ENCODE measurements around the gene SLC13A3. TPM values are rescaled to one million over a fixed set of nuclear protein-coding genes. Genes with fewer than 3 reads are reported as not detected.

SLC13A3 gene
- total RNA-seq, 1 donor from 2014 or later: 0.30 TPM

GRCh38 chr20:46640536-46641311 is 10.5 kb downstream of the SLC13A3 start:
- intact Hi-C loops (cut with DNase I): no loop called here
- no peak for DNase-seq (ENCODE audit: missing footprints)
- no peak for ATAC-seq

DNA sequence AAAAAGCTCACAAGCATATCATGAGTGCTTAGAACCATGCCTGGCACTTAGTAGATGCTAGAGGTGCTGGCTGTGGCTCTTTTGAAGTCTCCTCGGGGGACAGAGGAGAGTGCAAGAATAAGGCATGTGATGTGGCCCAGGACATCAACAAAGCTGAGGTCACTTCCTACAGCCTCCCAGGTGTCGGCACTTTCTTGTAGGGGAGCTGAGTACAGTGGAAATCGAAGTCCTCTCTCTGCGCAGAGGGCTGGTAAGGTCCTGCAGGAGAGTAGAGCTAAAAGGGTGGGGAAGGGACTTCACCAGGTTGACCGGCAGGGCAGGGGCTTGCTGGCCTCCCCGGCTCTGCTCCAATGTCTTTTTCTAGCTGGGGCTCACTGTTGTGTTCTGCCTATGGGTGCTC is 11.2 kb downstream of the SLC13A3 start:
- no peak for ATAC-seq
- no peak for DNase-seq (ENCODE audit: missing footprints)
- intact Hi-C loops (cut with DNase I): no loop called here

- ATAC-seq: no peak
- DNase-seq (ENCODE audit: missing footprints): no peak
Observed at GRCh38 chr20:46639587-46639986, 11.7 kb downstream of the SLC13A3 start.

GRCh38 chr20:46638898-46639274 is 12.4 kb downstream of the SLC13A3 start:
- intact Hi-C loops (cut with DNase I): no loop called here

More at GRCh38 chr20:46639587-46639986, 11.7 kb downstream of the SLC13A3 start:
- intact Hi-C loops (cut with DNase I): no loop called here

DNA sequence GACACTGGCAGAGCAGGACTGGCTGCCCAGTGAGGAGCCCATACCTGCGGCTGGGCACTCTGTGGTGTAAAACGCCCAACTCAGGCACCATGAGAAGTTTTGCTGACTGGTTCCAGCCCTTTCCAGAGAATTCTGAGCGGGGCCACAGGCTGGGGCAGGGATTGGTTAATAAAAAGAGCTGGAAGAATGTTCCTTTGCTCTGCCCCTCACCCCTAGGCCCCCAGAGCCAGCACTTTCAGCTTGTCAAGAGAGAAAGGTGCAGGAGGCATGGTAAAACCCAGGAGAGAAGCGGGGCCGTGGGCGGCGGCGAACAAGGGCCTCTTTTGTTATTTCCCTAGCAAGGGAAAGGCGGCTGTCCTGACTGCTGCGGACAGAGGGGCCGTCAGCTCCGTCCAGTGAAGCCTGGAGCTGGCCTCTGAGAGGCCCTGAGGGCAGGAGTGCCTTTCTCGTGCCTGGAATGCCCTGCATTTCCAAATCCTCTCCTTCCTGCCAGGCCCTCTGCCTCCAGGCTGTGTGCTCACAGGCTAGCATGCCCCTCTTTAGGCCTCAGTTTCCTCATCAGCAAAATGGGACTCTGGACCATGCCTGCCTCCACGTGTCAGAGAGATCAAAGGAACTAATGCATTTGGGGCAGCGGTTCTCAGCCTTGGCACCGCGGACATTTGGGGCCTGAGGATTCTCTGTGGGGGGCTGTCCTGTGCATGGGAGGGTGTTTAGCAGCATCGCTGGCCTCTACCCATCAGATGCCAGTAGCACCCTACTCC is 12.9 kb downstream of the SLC13A3 start:
- intact Hi-C loops (cut with DNase I): no loop called here
- ATAC-seq (no peak), DNase-seq (ENCODE audit: missing footprints) (no peak)

More at GRCh38 chr20:46638898-46639274, 12.4 kb downstream of the SLC13A3 start:
- DNase-seq (ENCODE audit: missing footprints) (no peak), ATAC-seq (no peak)

DNA sequence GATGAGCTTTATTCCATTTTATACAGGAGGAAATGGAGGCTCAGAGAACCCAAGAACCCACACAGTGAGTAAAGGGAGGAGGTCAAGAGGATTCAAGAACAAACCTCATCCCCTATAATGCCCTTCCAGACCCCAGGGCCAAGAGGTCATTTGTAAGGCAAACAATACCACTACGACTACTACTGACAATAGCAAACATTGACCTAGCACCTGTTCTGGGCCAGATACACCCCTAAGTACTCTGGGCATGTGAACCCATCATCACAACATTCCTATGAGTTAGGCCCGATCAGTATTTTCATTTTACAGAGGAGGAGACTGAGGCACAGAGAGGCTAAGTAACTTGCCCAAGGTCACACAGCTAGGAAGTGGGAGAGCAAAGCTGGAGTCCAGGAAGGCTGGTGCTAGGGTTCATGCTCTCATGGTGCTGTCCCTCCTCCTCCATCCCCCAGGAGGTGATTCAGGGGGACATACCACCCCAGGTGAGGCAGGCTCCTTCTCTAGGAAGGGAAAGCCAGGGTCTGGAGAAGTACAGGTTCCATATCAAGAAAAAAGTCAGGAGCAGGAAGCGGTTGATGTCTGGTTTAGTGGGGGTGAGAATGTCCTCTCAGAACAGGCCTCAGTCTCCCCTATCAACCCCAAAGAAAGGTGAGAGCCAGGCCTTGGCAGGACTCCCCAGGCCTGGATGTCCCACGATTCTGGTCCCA is 13.7 kb downstream of the SLC13A3 start:
- intact Hi-C loops (cut with DNase I): no loop called here
- DNase-seq (ENCODE audit: missing footprints): no peak
- ATAC-seq: no peak

DNA sequence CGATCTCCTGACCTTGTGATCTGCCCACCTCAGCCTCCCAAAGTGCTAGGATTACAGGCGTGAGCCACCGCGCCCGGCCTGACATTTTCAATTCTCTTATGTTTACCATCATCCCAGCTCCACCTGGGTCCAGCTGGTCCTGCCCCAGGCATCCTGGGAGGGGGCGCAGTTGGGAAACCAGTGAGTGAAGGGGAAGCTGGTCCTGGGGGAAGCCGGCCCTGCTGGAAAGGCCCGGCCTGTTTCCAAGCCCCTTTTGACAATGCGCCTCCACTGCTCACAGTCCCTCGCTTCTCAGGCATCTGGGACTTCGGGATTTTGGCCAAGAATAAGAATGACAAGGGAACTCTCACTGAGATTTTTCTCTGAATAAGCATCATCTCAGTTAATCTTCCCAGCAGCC is 14.2 kb downstream of the SLC13A3 start:
- DNase-seq (ENCODE audit: missing footprints) (no peak), ATAC-seq (no peak)
- intact Hi-C loops (cut with DNase I): no loop called here

DNA sequence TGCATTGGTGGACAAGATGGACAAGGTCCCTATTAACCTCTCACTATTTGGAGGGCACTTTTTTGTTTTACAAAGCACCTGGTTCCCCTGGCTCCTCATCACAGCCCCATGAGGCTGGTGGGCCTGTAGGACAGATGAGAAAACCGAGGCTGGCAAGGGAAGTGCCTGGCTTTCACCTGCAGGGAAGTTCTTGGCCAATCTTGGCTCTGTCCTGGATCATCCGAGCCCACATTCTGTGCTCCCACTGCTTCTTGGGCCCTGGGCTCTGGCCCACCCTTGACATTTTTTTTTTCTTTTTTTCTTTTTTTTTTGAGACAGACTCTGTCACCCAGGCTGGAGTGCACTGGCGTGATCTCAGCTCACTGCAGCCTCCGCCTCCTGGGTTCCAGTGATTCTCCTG is 14.7 kb downstream of the SLC13A3 start:
- intact Hi-C loops (cut with DNase I): no loop called here
- ATAC-seq: no peak
- no peak for DNase-seq (ENCODE audit: missing footprints)

GRCh38 chr20:46635514-46636136 is 15.6 kb downstream of the SLC13A3 start:
- intact Hi-C loops (cut with DNase I): no loop called here
- DNase-seq (ENCODE audit: missing footprints) (no peak), ATAC-seq (no peak)

GRCh38 chr20:46634528-46634927 is 16.7 kb downstream of the SLC13A3 start:
- no peak for DNase-seq (ENCODE audit: missing footprints)
- no peak for ATAC-seq

DNA sequence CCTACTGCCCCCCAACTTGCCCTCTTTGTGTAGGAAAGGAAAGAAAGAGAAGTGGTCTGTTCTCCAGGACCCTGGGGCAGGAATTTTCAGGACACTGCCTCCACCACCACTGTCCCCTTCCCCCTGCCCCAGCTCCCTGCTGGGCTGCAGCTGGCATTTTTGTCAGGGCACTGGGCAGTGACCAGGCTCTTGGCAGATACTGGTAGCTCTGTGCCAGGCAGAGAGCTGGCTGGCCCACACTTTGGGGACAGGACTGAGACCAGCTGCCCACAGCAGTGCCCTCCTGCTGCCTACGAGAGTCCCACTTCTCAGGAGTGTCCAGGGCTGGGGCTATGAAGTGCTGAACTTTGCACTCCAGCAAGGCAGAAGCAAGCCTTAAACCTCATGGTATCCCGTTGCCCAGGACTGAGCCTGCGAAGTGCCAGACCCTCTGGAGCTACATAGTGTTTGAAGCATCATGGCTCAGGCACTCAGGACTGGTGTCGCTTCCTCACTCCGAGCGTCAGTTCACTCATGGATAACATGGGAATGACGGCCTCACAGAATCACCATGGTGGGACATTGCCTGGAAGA is 19.3 kb downstream of the SLC13A3 start:
- intact Hi-C loops (cut with DNase I): no loop called here
- ATAC-seq (no peak), DNase-seq (ENCODE audit: missing footprints) (no peak)

More at GRCh38 chr20:46634528-46634927, 16.7 kb downstream of the SLC13A3 start:
- intact Hi-C loops (cut with DNase I): no loop called here

GRCh38 chr20:46631212-46631869 is 19.9 kb downstream of the SLC13A3 start:
- intact Hi-C loops (cut with DNase I): no loop called here
- ATAC-seq (no peak), DNase-seq (ENCODE audit: missing footprints) (no peak)

DNA sequence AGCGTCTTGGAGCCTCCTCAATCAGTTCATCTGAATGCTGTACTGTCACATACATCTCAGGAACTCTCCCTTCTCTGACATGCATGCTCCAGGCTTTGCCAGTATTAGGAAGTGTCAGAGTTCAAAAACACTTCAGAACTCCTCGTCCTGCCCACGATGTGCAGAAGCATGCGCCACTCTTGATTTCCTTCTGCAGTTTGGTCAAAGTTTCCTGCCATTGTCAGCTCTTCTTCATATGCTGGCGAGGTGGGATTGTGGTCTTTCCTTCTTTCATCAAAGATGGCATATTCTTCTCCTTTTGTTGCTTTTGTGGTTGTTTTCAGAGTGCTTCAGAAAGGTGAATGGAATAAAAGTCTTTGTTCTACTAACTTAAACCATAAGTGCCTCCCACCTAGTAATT is 21.0 kb downstream of the SLC13A3 start:
- intact Hi-C loops (cut with DNase I): no loop called here
- no peak for ATAC-seq
- no peak for DNase-seq (ENCODE audit: missing footprints)

DNA sequence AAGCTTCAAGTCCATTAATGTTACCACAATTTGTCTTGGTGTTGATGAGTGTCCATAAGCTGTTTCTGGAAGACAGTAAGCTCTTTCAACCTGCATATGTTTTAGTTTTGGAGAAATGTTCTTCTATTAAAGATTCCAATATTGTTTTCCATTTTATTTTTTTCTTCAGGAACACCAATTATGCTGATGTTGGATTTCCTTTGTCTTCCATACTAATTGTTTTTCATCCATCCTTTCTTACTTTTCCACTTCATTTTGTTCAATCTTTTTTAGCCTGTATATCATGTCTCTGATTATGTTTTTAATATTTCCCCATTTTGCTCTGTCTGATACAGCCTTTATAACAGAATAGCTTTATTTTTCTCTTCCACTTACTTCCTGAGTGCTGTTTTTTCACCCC is 21.9 kb downstream of the SLC13A3 start:
- ATAC-seq: no peak

GRCh38 chr20:46627234-46627633 is 24.0 kb downstream of the SLC13A3 start:
- ATAC-seq (no peak), DNase-seq (ENCODE audit: missing footprints) (no peak)
- intact Hi-C loops (cut with DNase I): no loop called here

More for the DNA sequence above, 21.9 kb downstream of the SLC13A3 start:
- intact Hi-C loops (cut with DNase I): no loop called here
- no peak for DNase-seq (ENCODE audit: missing footprints)

- no peak for ATAC-seq
- intact Hi-C loops (cut with DNase I): no loop called here
Observed at GRCh38 chr20:46626758-46627157, 24.5 kb downstream of the SLC13A3 start.

GRCh38 chr20:46625875-46626373 is 25.3 kb downstream of the SLC13A3 start:
- no peak for ATAC-seq
- no peak for DNase-seq (ENCODE audit: missing footprints)
- intact Hi-C loops (cut with DNase I): no loop called here

More at GRCh38 chr20:46626758-46627157, 24.5 kb downstream of the SLC13A3 start:
- DNase-seq (ENCODE audit: missing footprints): no peak

DNA sequence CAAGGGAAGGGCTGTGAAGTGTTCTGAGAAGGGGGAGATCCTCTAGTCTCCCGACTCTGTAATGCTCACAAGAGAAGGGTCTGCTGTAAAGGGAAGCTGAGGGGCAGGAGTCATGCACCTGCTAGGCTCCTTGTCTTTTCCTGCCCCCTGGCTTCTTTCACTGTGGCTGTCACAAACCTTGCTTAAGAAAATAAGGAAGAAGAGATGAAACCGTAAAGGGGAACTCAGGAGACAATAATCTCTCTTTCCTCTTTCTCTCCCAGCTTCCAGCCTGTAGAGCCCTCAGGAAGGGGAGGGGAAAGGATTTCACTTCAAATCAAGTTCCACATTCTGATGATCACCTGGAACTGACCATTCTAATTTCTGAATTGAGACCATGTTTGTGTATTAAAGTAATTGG is 26.3 kb downstream of the SLC13A3 start:
- DNase-seq (ENCODE audit: missing footprints): no peak
- intact Hi-C loops (cut with DNase I): no loop called here

More for the DNA sequence above, 26.3 kb downstream of the SLC13A3 start:
- ATAC-seq: no peak
